ENCODE data around the gene C22orf39.
"Not testable (repeated sequence)": the region's sequence is repeated elsewhere in the genome, so short reads cannot be mapped to it uniquely, and the experiment has no call there.

Gene C22orf39

GRCh38 chr22:19450363-19451175 lies 3.1 kb upstream of the C22orf39 start:
- no peak for DNase-seq

GRCh38 chr22:19449422-19449767 lies 1.9 kb upstream of the C22orf39 start:
- no peak for DNase-seq

GRCh38 chr22:19448739-19449421 lies 1.4 kb upstream of the C22orf39 start:
- DNase-seq, result peak; percentile 88

- peak; percentile 42 for DNase-seq
These were observed 631 bp upstream of the C22orf39 start for GRCh38 chr22:19448076-19448607.

GRCh38 chr22:19446603-19447329 lies 745 bp downstream of the C22orf39 start:
- DNase-seq, result no peak

- DNase-seq, result not testable (repeated sequence)
These were observed 2.1 kb downstream of the C22orf39 start for GRCh38 chr22:19445279-19445982.

GRCh38 chr22:19443544-19444211 lies 3.8 kb downstream of the C22orf39 start:
- DNase-seq, result no peak

GRCh38 chr22:19442166-19442565 lies 5.3 kb downstream of the C22orf39 start:
- DNase-seq, result no peak

GRCh38 chr22:19440411-19441195 lies 6.9 kb downstream of the C22orf39 start:
- DNase-seq, result no peak

GRCh38 chr22:19438298-19438697 lies 9.2 kb downstream of the C22orf39 start:
- no peak for DNase-seq

- DNase-seq, result not testable (repeated sequence)
These were observed 10.9 kb downstream of the C22orf39 start for GRCh38 chr22:19436444-19437161.

GRCh38 chr22:19434829-19435580 lies 12.5 kb downstream of the C22orf39 start:
- DNase-seq, result no peak

- no peak for DNase-seq
These were observed 13.1 kb downstream of the C22orf39 start for GRCh38 chr22:19434401-19434800.

GRCh38 chr22:19432133-19432851 lies 15.2 kb downstream of the C22orf39 start, which contains the start of gene MRPL40:
MRPL40 (plus strand) TSS chr22:19432545; CDS start chr22:19432555, 10 bp downstream.
- peak; percentile 97 for DNase-seq

GRCh38 chr22:19431649-19432132 lies 15.8 kb downstream of the C22orf39 start, which contains the start of gene HIRA:
HIRA (minus strand) TSS chr22:19431733; CDS start chr22:19431476, 257 bp downstream.
- peak; percentile 89 for DNase-seq

- DNase-seq, result peak; percentile 29
These were observed 16.5 kb downstream of the C22orf39 start for GRCh38 chr22:19430890-19431541.

GRCh38 chr22:19429950-19430889 lies 17.3 kb downstream of the C22orf39 start:
- peak; percentile 62 for DNase-seq
